GM19351 (cell line): Measurements from ENCODE around the gene ST6GALNAC5.
"Not testable (repeated sequence)": the region's sequence is repeated elsewhere in the genome, so short reads cannot be mapped to it uniquely, and the experiment has no call there.

Experiments
- ATAC-seq: cut with Tn5 transposase; IDR thresholded peaks from one replicate; pipeline ENCODE4 v1.9.1; 2021; ENCODE audit warnings: mild to moderate bottlenecking, moderate library complexity; ENCODE audit not compliant: unreplicated experiment

Gene ST6GALNAC5

GRCh38 chr1:76933847-76934815 lies 66.9 kb downstream of the ST6GALNAC5 start:
- no peak for ATAC-seq

GRCh38 chr1:76938304-76938703 lies 71.0 kb downstream of the ST6GALNAC5 start:
- ATAC-seq = no peak

GRCh38 chr1:76939050-76939816 lies 72.0 kb downstream of the ST6GALNAC5 start:
- peak; percentile 84 for ATAC-seq

GRCh38 chr1:76939817-76940216 lies 72.5 kb downstream of the ST6GALNAC5 start:
- peak; percentile 1 for ATAC-seq

GRCh38 chr1:76940571-76941335 lies 73.5 kb downstream of the ST6GALNAC5 start:
- ATAC-seq = no peak

GRCh38 chr1:76942549-76942948 lies 75.3 kb downstream of the ST6GALNAC5 start:
- ATAC-seq = no peak

- ATAC-seq = no peak
These were observed 77.7 kb downstream of the ST6GALNAC5 start for GRCh38 chr1:76944942-76945341.

GRCh38 chr1:76948846-76949245 lies 81.6 kb downstream of the ST6GALNAC5 start:
- no peak for ATAC-seq

- ATAC-seq = no peak
These were observed 82.2 kb downstream of the ST6GALNAC5 start for GRCh38 chr1:76949503-76949902.

GRCh38 chr1:76950306-76950705 lies 83.0 kb downstream of the ST6GALNAC5 start:
- ATAC-seq = no peak

- ATAC-seq = no peak
These were observed 83.9 kb downstream of the ST6GALNAC5 start for GRCh38 chr1:76951153-76951552.

- no peak for ATAC-seq
These were observed 88.4 kb downstream of the ST6GALNAC5 start for GRCh38 chr1:76955652-76956051.

GRCh38 chr1:76957961-76958360 lies 90.7 kb downstream of the ST6GALNAC5 start:
- no peak for ATAC-seq

- ATAC-seq = no peak
These were observed 91.5 kb downstream of the ST6GALNAC5 start for GRCh38 chr1:76958828-76959227.

- ATAC-seq = no peak
These were observed 92.3 kb downstream of the ST6GALNAC5 start for GRCh38 chr1:76959556-76959955.

GRCh38 chr1:76961181-76961819 lies 94.0 kb downstream of the ST6GALNAC5 start:
- no peak for ATAC-seq

GRCh38 chr1:76961820-76962207 lies 94.5 kb downstream of the ST6GALNAC5 start:
- ATAC-seq = no peak

GRCh38 chr1:76981267-76981666 lies 114.0 kb downstream of the ST6GALNAC5 start:
- ATAC-seq = not testable (repeated sequence)

GRCh38 chr1:76989976-76990375 lies 122.7 kb downstream of the ST6GALNAC5 start:
- no peak for ATAC-seq

GRCh38 chr1:76993036-76993435 lies 125.8 kb downstream of the ST6GALNAC5 start:
- no peak for ATAC-seq
